ENCODE measurements around the gene ACP4.
"Not testable (repeated sequence)": the region's sequence is repeated elsewhere in the genome, so short reads cannot be mapped to it uniquely, and the experiment has no call there.

Gene ACP4

GRCh38 chr19:50750010-50750409 lies 40.2 kb upstream of the ACP4 start:
- Histone ChIP-seq H3K27me3 (peaks cover 9% of the 10 kb centered on the region), H3K36me3 (no peaks in the 10 kb centered on the region), H3K4me3 (ENCODE audit: low read depth, low read length) (no peak overlapping the region), H3K9me3 (no peaks in the 10 kb centered on the region), H3K4me1 (no peaks in the 10 kb centered on the region)
- no peak for TF ChIP-seq CTCF (IDR thresholded peaks at IDR 0.05; ENCODE audit: low read depth, low read length)
- DNase-seq: peak; percentile 43

- no peaks in the 10 kb centered on the region for H3K4me1 ChIP-seq
- no peaks in the 10 kb centered on the region for H3K9me3 ChIP-seq
- H3K4me3 ChIP-seq (ENCODE audit: low read depth, low read length): no peak overlapping the region
- TF ChIP-seq CTCF (IDR thresholded peaks at IDR 0.05; ENCODE audit: low read depth, low read length): no peak
- DNase-seq: no peak
- no peaks in the 10 kb centered on the region for H3K36me3 ChIP-seq
- peaks cover 12% of the 10 kb centered on the region for H3K27me3 ChIP-seq
Measured at GRCh38 chr19:50753879-50754278, 36.3 kb upstream of the ACP4 start.

- not testable (repeated sequence) for H3K9me3 ChIP-seq; H3K4me1 ChIP-seq; H3K4me3 ChIP-seq (ENCODE audit: low read depth, low read length); DNase-seq; H3K36me3 ChIP-seq
- peaks cover 12% of the 10 kb centered on the region for H3K27me3 ChIP-seq
Measured at GRCh38 chr19:50756244-50756643, 34.0 kb upstream of the ACP4 start.

- not testable (repeated sequence) for H3K36me3 ChIP-seq; H3K9me3 ChIP-seq; H3K4me1 ChIP-seq; H3K4me3 ChIP-seq (ENCODE audit: low read depth, low read length); DNase-seq
- peaks cover 12% of the 10 kb centered on the region for H3K27me3 ChIP-seq
Measured at GRCh38 chr19:50757624-50758023, 32.6 kb upstream of the ACP4 start.

GRCh38 chr19:50759076-50759475 lies 31.1 kb upstream of the ACP4 start:
- H3K4me3 ChIP-seq (ENCODE audit: low read depth, low read length); H3K9me3 ChIP-seq; H3K4me1 ChIP-seq; H3K27me3 ChIP-seq; DNase-seq; H3K36me3 ChIP-seq: not testable (repeated sequence)

GRCh38 chr19:50759886-50760285 lies 30.3 kb upstream of the ACP4 start:
- Histone ChIP-seq H3K4me1 (no peaks in the 10 kb centered on the region), H3K9me3 (no peaks in the 10 kb centered on the region), H3K4me3 (ENCODE audit: low read depth, low read length) (no peak overlapping the region), H3K36me3 (no peaks in the 10 kb centered on the region), H3K27me3 (peaks cover 9% of the 10 kb centered on the region)
- peak; percentile 23 for DNase-seq
- no peak for TF ChIP-seq CTCF (IDR thresholded peaks at IDR 0.05; ENCODE audit: low read depth, low read length)

- not testable (repeated sequence) for H3K36me3 ChIP-seq; H3K27me3 ChIP-seq; H3K9me3 ChIP-seq; H3K4me1 ChIP-seq; H3K4me3 ChIP-seq (ENCODE audit: low read depth, low read length); DNase-seq
Measured at GRCh38 chr19:50761501-50761900, 28.7 kb upstream of the ACP4 start.

- H3K4me3 ChIP-seq (ENCODE audit: low read depth, low read length); H3K27me3 ChIP-seq; H3K9me3 ChIP-seq; H3K4me1 ChIP-seq; DNase-seq; H3K36me3 ChIP-seq: not testable (repeated sequence)
Measured at GRCh38 chr19:50763521-50763920, 26.7 kb upstream of the ACP4 start.

GRCh38 chr19:50764409-50764808 lies 25.8 kb upstream of the ACP4 start:
- Histone ChIP-seq H3K4me1 (no peaks in the 10 kb centered on the region), H3K9me3 (no peaks in the 10 kb centered on the region), H3K27me3 (no peaks in the 10 kb centered on the region), H3K36me3 (no peaks in the 10 kb centered on the region), H3K4me3 (ENCODE audit: low read depth, low read length) (no peak overlapping the region)
- DNase-seq: no peak
- TF ChIP-seq CTCF (IDR thresholded peaks at IDR 0.05; ENCODE audit: low read depth, low read length): no peak

GRCh38 chr19:50766746-50767145 lies 23.5 kb upstream of the ACP4 start:
- H3K4me1 ChIP-seq; H3K4me3 ChIP-seq (ENCODE audit: low read depth, low read length); H3K36me3 ChIP-seq; H3K9me3 ChIP-seq; DNase-seq; H3K27me3 ChIP-seq: not testable (repeated sequence)

GRCh38 chr19:50767263-50767662 lies 23.0 kb upstream of the ACP4 start:
- H3K9me3 ChIP-seq; H3K27me3 ChIP-seq; H3K4me1 ChIP-seq; DNase-seq; H3K4me3 ChIP-seq (ENCODE audit: low read depth, low read length); H3K36me3 ChIP-seq: not testable (repeated sequence)

Measured in BE2C (cell line).